ENCODE measurements around the gene KCNJ9. TPM values are rescaled to one million over a fixed set of nuclear protein-coding genes. Genes with fewer than 3 reads are reported as not detected.

Gene KCNJ9
- total RNA-seq, 1 donor from 2014 or later, result not detected

GRCh38 chr1:160134791-160135572 lies 53.6 kb downstream of the KCNJ9 start:
- no peak for DNase-seq (ENCODE audit: extremely low spot score, unreplicated experiment)
- Mint-ChIP-seq H3K4me3 (ENCODE audit: unreplicated experiment) (no peak overlapping the region), H3K9me3 (ENCODE audit: unreplicated experiment) (no peaks in the 10 kb centered on the region), H3K36me3 (ENCODE audit: unreplicated experiment) (no peaks in the 10 kb centered on the region), H3K4me1 (ENCODE audit: unreplicated experiment) (no peaks in the 10 kb centered on the region), H3K27me3 (ENCODE audit: unreplicated experiment) (peaks cover 45% of the 10 kb centered on the region), H3K27ac (ENCODE audit: unreplicated experiment) (no peak overlapping the region)
- TF ChIP-seq CTCF (IDR thresholded peaks at IDR 0.05), result no peak

- H3K4me3 Mint-ChIP-seq (ENCODE audit: unreplicated experiment), result no peak overlapping the region
- H3K4me1 Mint-ChIP-seq (ENCODE audit: unreplicated experiment), result no peaks in the 10 kb centered on the region
- no peak for DNase-seq (ENCODE audit: extremely low spot score, unreplicated experiment)
- H3K36me3 Mint-ChIP-seq (ENCODE audit: unreplicated experiment), result no peaks in the 10 kb centered on the region
- peaks cover 45% of the 10 kb centered on the region for H3K27me3 Mint-ChIP-seq (ENCODE audit: unreplicated experiment)
- no peak for TF ChIP-seq CTCF (IDR thresholded peaks at IDR 0.05)
- H3K9me3 Mint-ChIP-seq (ENCODE audit: unreplicated experiment), result no peaks in the 10 kb centered on the region
- no peak overlapping the region for H3K27ac Mint-ChIP-seq (ENCODE audit: unreplicated experiment)
These were observed 55.0 kb downstream of the KCNJ9 start for GRCh38 chr1:160136121-160136925.

GRCh38 chr1:160136926-160137200 lies 55.5 kb downstream of the KCNJ9 start:
- H3K9me3 Mint-ChIP-seq (ENCODE audit: unreplicated experiment), result no peaks in the 10 kb centered on the region
- no peak for TF ChIP-seq CTCF (IDR thresholded peaks at IDR 0.05)
- H3K27ac Mint-ChIP-seq (ENCODE audit: unreplicated experiment), result no peak overlapping the region
- peaks cover 46% of the 10 kb centered on the region for H3K27me3 Mint-ChIP-seq (ENCODE audit: unreplicated experiment)
- H3K4me1 Mint-ChIP-seq (ENCODE audit: unreplicated experiment), result no peaks in the 10 kb centered on the region
- no peak for DNase-seq (ENCODE audit: extremely low spot score, unreplicated experiment)
- H3K4me3 Mint-ChIP-seq (ENCODE audit: unreplicated experiment), result no peak overlapping the region
- no peaks in the 10 kb centered on the region for H3K36me3 Mint-ChIP-seq (ENCODE audit: unreplicated experiment)

GRCh38 chr1:160137216-160137862 lies 56.0 kb downstream of the KCNJ9 start:
- Mint-ChIP-seq H3K4me3 (ENCODE audit: unreplicated experiment) (no peak overlapping the region), H3K27ac (ENCODE audit: unreplicated experiment) (no peak overlapping the region), H3K27me3 (ENCODE audit: unreplicated experiment) (peaks cover 45% of the 10 kb centered on the region), H3K4me1 (ENCODE audit: unreplicated experiment) (no peaks in the 10 kb centered on the region), H3K36me3 (ENCODE audit: unreplicated experiment) (no peaks in the 10 kb centered on the region), H3K9me3 (ENCODE audit: unreplicated experiment) (no peaks in the 10 kb centered on the region)
- DNase-seq (ENCODE audit: extremely low spot score, unreplicated experiment), result no peak
- no peak for TF ChIP-seq CTCF (IDR thresholded peaks at IDR 0.05)

- no peaks in the 10 kb centered on the region for H3K36me3 Mint-ChIP-seq (ENCODE audit: unreplicated experiment)
- DNase-seq (ENCODE audit: extremely low spot score, unreplicated experiment), result no peak
- TF ChIP-seq CTCF (IDR thresholded peaks at IDR 0.05), result no peak
- H3K27ac Mint-ChIP-seq (ENCODE audit: unreplicated experiment), result no peak overlapping the region
- no peak overlapping the region for H3K4me3 Mint-ChIP-seq (ENCODE audit: unreplicated experiment)
- H3K4me1 Mint-ChIP-seq (ENCODE audit: unreplicated experiment), result no peaks in the 10 kb centered on the region
- H3K27me3 Mint-ChIP-seq (ENCODE audit: unreplicated experiment), result peaks cover 47% of the 10 kb centered on the region
- no peaks in the 10 kb centered on the region for H3K9me3 Mint-ChIP-seq (ENCODE audit: unreplicated experiment)
These were observed 58.5 kb downstream of the KCNJ9 start for GRCh38 chr1:160139840-160140239.
